Neural progenitor cell (in vitro differentiated cells): Measurements from ENCODE around the gene TCP11. TPM values are rescaled to one million over a fixed set of nuclear protein-coding genes. Genes with fewer than 3 reads are reported as not detected.
A peak's percentile ranks its signal among the peaks of the same experiment; 100 is the strongest.

Source experiments
- DNase-seq: peaks from one replicate; pipeline ENCODE4 v3.0.0-alpha.2; 2016; ENCODE audit warnings: low spot score
- H2AFZ ChIP-seq: fragments of 200-600 bp; sonication (generic); replicated peaks from 2 replicates; pipeline ENCODE4 v1.6.1; 2016; ENCODE audit warnings: antibody characterized with exemption
- H3F3A ChIP-seq: fragments of 200-600 bp; sonication (generic); 2 replicates; pipeline ENCODE4 v1.6.1; 2016; ENCODE audit warnings: antibody characterized with exemption, low read depth
- H3K27ac ChIP-seq: fragments of 200-600 bp; sonication (generic); 2 replicates; pipeline ENCODE4 v1.5.1; 2016; ENCODE audit warnings: mild to moderate bottlenecking
- H3K27me3 ChIP-seq: fragments of 200-600 bp; sonication (generic); 2 replicates; pipeline ENCODE4 v1.6.1; 2016; ENCODE audit warnings: mild to moderate bottlenecking, moderate library complexity
- H3K36me3 ChIP-seq: fragments of 200-600 bp; sonication (generic); 2 replicates; pipeline ENCODE4 v1.5.1; 2016
- H3K4me1 ChIP-seq: fragments of 200-600 bp; sonication (generic); 2 replicates; pipeline ENCODE4 v1.6.1; 2016; ENCODE audit warnings: mixed run types
- H3K4me2 ChIP-seq: fragments of 200-600 bp; sonication (generic); 2 replicates; pipeline ENCODE4 v1.6.1; 2016
- H3K4me3 ChIP-seq: fragments of 200-600 bp; sonication (generic); 2 replicates; pipeline ENCODE4 v1.5.1; 2016
- H3K79me2 ChIP-seq: fragments of 200-600 bp; sonication (generic); 2 replicates; pipeline ENCODE4 v1.6.1; 2016; ENCODE audit warnings: low read depth
- H3K9ac ChIP-seq: fragments of 200-600 bp; sonication (generic); 2 replicates; pipeline ENCODE4 v1.6.1; 2016
- H3K9me3 ChIP-seq: fragments of 200-600 bp; sonication (generic); 2 replicates; pipeline ENCODE4 v1.5.1; 2016; ENCODE audit warnings: low read depth
- H4K20me1 ChIP-seq: fragments of 200-600 bp; sonication (generic); 2 replicates; pipeline ENCODE4 v1.6.1; 2016; ENCODE audit warnings: low read depth
- H3K27ac Mint-ChIP-seq: 3 replicates; pipeline ENCODE4 v1.8.0; 2021; ENCODE audit warnings: mixed read lengths
- H3K27me3 Mint-ChIP-seq: 2 replicates; pipeline ENCODE4 v1.8.0; 2022; ENCODE audit warnings: low read depth, mild to moderate bottlenecking, inconsistent platforms, moderate library complexity, mixed read lengths; ENCODE audit not compliant: insufficient read depth
- H3K36me3 Mint-ChIP-seq: 3 replicates; pipeline ENCODE4 v1.8.0; 2021; ENCODE audit warnings: mixed read lengths
- H3K4me1 Mint-ChIP-seq: 3 replicates; pipeline ENCODE4 v1.8.0; 2021; ENCODE audit warnings: mixed read lengths
- H3K4me3 Mint-ChIP-seq: 3 replicates; pipeline ENCODE4 v1.8.0; 2021; ENCODE audit warnings: mild to moderate bottlenecking, moderate library complexity, mixed read lengths
- H3K9me3 Mint-ChIP-seq: 3 replicates; pipeline ENCODE4 v1.8.0; 2020; ENCODE audit warnings: mixed read lengths
- CTCF ChIP-seq: fragments of 200-600 bp; sonication (generic); IDR thresholded peaks from 2 replicates; pipeline ENCODE4 v1.5.1; 2017; ENCODE audit warnings: antibody characterized with exemption, mild to moderate bottlenecking
- EZH2 ChIP-seq: fragments of 200-600 bp; sonication (generic); IDR thresholded peaks from 2 replicates; pipeline ENCODE4 v1.6.1; 2017; ENCODE audit warnings: antibody characterized with exemption, mild to moderate bottlenecking, moderate library complexity
- EZH2phosphoT487 ChIP-seq: fragments of 200-600 bp; sonication (generic); IDR thresholded peaks from 2 replicates; pipeline ENCODE4 v1.6.1; 2017; ENCODE audit warnings: antibody characterized with exemption
- total RNA-seq: library from RNA; depleted of rRNA; stranded (reverse); fragments of >200 nt; gene quantifications from 2 replicates; pipeline ENCODE4 v1.2.3, GENCODE V29; 2015; ENCODE audit warnings: low replicate concordance

The TCP11 gene
- total RNA-seq, 1 donor from 2014 or later = not detected

- Histone ChIP-seq H2AFZ (no peak overlapping the region), H3F3A (no peaks in the 10 kb centered on the region), H3K9ac (no peak overlapping the region), H3K4me3 (no peak overlapping the region), H3K79me2 (no peaks in the 10 kb centered on the region), H3K4me2 (no peak overlapping the region), H3K36me3 (no peaks in the 10 kb centered on the region), H3K4me1 (no peaks in the 10 kb centered on the region), H3K27ac (no peak overlapping the region), H3K27me3 (no peaks in the 10 kb centered on the region), H4K20me1 (no peaks in the 10 kb centered on the region), H3K9me3 (no peaks in the 10 kb centered on the region)
- TF ChIP-seq CTCF (no peak), EZH2 (no peak), EZH2phosphoT487 (no peak)
- no peaks in the 10 kb centered on the region for H3K27me3 Mint-ChIP-seq
- peak overlapping the region; percentile 63 for H3K27ac Mint-ChIP-seq
- no peaks in the 10 kb centered on the region for H3K9me3 Mint-ChIP-seq
- no peak for DNase-seq
- H3K36me3 Mint-ChIP-seq = peaks cover 11% of the 10 kb centered on the region
- peaks cover 23% of the 10 kb centered on the region for H3K4me1 Mint-ChIP-seq
- H3K4me3 Mint-ChIP-seq = no peak overlapping the region
Observed at GRCh38 chr6:35077713-35078105, 63.4 kb downstream of the TCP11 start.

- H3K27ac ChIP-seq = no peak overlapping the region
- no peaks in the 10 kb centered on the region for H3K79me2 ChIP-seq
- no peaks in the 10 kb centered on the region for H3K27me3 ChIP-seq
- Mint-ChIP-seq H3K36me3 (peaks cover 11% of the 10 kb centered on the region), H3K4me3 (no peak overlapping the region), H3K4me1 (peaks cover 19% of the 10 kb centered on the region), H3K9me3 (no peaks in the 10 kb centered on the region), H3K27ac (peak overlapping the region; percentile 89), H3K27me3 (no peaks in the 10 kb centered on the region)
- no peaks in the 10 kb centered on the region for H3K4me1 ChIP-seq
- no peak for DNase-seq
- H3K4me3 ChIP-seq = no peak overlapping the region
- no peak overlapping the region for H2AFZ ChIP-seq
- H3F3A ChIP-seq = no peaks in the 10 kb centered on the region
- no peak overlapping the region for H3K9ac ChIP-seq
- H3K4me2 ChIP-seq = no peak overlapping the region
- no peaks in the 10 kb centered on the region for H3K36me3 ChIP-seq
- no peaks in the 10 kb centered on the region for H3K9me3 ChIP-seq
- H4K20me1 ChIP-seq = no peaks in the 10 kb centered on the region
- TF ChIP-seq CTCF (no peak), EZH2phosphoT487 (no peak), EZH2 (no peak)
Observed at GRCh38 chr6:35076997-35077712, 64.0 kb downstream of the TCP11 start.

- no peaks in the 10 kb centered on the region for H3K9me3 ChIP-seq
- Mint-ChIP-seq H3K4me3 (no peak overlapping the region), H3K4me1 (peaks cover 17% of the 10 kb centered on the region), H3K36me3 (peaks cover 8% of the 10 kb centered on the region), H3K27me3 (no peaks in the 10 kb centered on the region), H3K9me3 (no peaks in the 10 kb centered on the region), H3K27ac (no peak overlapping the region)
- TF ChIP-seq EZH2phosphoT487 (no peak), CTCF (no peak), EZH2 (no peak)
- H3K79me2 ChIP-seq = no peaks in the 10 kb centered on the region
- no peak overlapping the region for H3K4me2 ChIP-seq
- no peaks in the 10 kb centered on the region for H3F3A ChIP-seq
- peaks cover 9% of the 10 kb centered on the region for H4K20me1 ChIP-seq
- H3K4me1 ChIP-seq = peaks cover 2% of the 10 kb centered on the region
- H3K4me3 ChIP-seq = no peak overlapping the region
- no peaks in the 10 kb centered on the region for H3K27me3 ChIP-seq
- no peak overlapping the region for H2AFZ ChIP-seq
- no peak overlapping the region for H3K9ac ChIP-seq
- no peaks in the 10 kb centered on the region for H3K36me3 ChIP-seq
- DNase-seq = no peak
- H3K27ac ChIP-seq = no peak overlapping the region
Observed at GRCh38 chr6:35073766-35074471, 67.2 kb downstream of the TCP11 start.
